Erythroblast (primary cell): ENCODE measurements around the gene PLD2.

Experiments used
- GATA1 ChIP-seq: IDR thresholded peaks from 2 replicates; pipeline ENCODE4 v1.6.1; 2011; ENCODE audit warnings: low read depth, mild to moderate bottlenecking, control low read depth, low read length, moderate library complexity
- POLR2A ChIP-seq: IDR thresholded peaks from 2 replicates; pipeline ENCODE4 v1.6.1; 2011; ENCODE audit warnings: mild to moderate bottlenecking, low read length

- TF ChIP-seq POLR2A (no peak), GATA1 (no peak)
These were observed 27.7 kb downstream of the PLD2 start for GRCh38 chr17:4834681-4835020.
